Measurements from ENCODE around the gene WNT10A.

The WNT10A gene

GRCh38 chr2:218858138-218858445 lies 22.6 kb upstream of the WNT10A start:
- DNase-seq = no peak

GRCh38 chr2:218858671-218859555 lies 21.7 kb upstream of the WNT10A start:
- DNase-seq = no peak

GRCh38 chr2:218859556-218859987 lies 21.1 kb upstream of the WNT10A start, which contains the start of gene WNT6:
Gene WNT6 (plus strand): TSS chr2:218859805. CDS start chr2:218860038, 233 bp downstream.
- no peak for DNase-seq

- no peak for DNase-seq
Measured at GRCh38 chr2:218859988-218860831, 20.4 kb upstream of the WNT10A start.

DNA sequence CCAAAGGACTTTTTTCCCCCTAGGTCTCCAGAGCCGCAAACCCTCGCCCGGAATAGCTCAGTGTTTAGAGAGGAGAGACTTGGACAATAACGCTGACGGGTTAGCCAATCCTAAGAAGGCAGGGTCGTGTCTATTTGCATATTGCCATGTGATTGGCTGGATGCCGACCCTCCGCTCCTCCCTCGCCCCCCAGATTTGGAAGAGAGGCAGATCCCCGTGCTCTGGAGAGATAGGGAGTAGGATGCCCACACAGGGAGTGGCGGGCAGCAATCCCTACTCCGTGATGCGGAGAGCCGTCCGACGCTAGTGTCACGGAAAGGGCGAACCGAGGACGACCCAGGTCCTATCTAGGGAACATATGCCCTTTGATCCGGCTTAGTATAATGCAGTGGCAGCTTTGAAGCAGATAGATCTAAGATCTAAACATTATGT lies 19.7 kb upstream of the WNT10A start:
- DNase-seq = peak; percentile 70

GRCh38 chr2:218861645-218862318 lies 18.9 kb upstream of the WNT10A start:
- DNase-seq = no peak

- DNase-seq = no peak
Measured at GRCh38 chr2:218863021-218863520, 17.6 kb upstream of the WNT10A start.

- no peak for DNase-seq
Measured at GRCh38 chr2:218865396-218865795, 15.3 kb upstream of the WNT10A start.

DNA sequence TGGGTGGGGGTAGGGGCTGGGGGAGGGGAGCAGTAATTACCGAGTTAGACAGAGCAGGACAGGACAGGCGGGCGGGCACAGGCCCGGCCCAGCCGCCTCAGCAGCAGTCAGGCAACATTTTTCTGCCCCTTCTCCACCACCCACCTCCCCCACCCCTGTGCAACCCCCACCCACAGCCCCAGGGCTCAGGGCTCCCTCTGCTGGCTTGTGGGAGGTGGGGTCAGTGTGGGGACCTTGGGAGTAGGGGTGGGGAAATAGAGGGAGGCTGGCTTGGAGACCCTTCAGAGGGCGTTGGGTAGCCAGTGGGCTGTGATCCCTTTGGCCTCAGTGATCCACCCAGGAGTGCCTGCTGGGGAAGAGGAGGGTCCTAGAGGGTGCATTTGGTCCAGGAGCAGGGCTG lies 14.7 kb upstream of the WNT10A start:
- no peak for DNase-seq

GRCh38 chr2:218867900-218868299 lies 12.8 kb upstream of the WNT10A start:
- no peak for DNase-seq

- DNase-seq = no peak
Measured at GRCh38 chr2:218869064-218869463, 11.6 kb upstream of the WNT10A start.

DNA sequence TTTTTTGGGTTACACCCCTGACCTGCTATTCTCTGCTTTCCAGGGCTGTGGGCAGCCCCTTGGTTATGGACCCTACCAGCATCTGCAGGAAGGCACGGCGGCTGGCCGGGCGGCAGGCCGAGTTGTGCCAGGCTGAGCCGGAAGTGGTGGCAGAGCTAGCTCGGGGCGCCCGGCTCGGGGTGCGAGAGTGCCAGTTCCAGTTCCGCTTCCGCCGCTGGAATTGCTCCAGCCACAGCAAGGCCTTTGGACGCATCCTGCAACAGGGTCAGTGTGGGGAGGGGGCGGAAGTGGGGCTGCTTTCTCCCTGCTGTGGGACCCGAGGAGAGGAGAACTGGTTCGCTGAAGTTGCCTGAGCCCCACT lies 9.7 kb upstream of the WNT10A start:
- no peak for DNase-seq

- DNase-seq = no peak
Measured at GRCh38 chr2:218871345-218872302, 9.0 kb upstream of the WNT10A start.

DNA sequence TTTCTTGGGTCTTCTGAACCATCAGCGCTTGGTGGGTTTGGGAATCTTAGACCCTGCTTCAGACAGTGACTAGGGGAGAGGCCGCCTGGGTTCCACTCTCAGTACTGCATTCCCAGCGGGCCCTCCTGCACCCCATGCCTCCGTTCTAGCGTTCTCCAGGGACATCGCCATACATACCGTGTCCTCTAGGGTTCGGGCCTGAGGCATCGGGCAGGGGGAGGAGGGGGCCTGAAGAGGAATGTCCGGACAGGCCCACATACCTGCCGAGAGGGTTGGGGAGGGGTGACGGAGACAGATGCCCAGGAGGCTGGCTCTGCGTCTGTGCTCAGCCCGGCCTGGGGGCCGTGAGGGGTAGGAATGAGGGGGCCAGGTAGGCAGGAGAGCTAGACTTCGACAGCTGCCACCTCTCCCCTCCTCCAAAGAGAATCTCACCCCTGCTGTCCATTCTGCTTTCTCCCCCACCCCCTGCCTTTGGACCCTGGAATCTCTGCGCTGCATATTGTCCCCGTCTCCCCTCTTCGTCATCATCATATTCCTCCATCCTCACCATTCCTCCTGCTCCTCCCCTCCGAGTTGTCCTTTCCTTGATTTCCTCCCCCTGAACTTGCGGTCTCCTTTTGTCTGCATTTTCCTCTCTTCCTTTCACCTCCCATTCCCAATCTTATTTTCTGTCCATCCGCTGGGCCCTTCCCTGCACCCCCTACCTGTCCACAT lies 7.8 kb upstream of the WNT10A start:
- DNase-seq = no peak

DNA sequence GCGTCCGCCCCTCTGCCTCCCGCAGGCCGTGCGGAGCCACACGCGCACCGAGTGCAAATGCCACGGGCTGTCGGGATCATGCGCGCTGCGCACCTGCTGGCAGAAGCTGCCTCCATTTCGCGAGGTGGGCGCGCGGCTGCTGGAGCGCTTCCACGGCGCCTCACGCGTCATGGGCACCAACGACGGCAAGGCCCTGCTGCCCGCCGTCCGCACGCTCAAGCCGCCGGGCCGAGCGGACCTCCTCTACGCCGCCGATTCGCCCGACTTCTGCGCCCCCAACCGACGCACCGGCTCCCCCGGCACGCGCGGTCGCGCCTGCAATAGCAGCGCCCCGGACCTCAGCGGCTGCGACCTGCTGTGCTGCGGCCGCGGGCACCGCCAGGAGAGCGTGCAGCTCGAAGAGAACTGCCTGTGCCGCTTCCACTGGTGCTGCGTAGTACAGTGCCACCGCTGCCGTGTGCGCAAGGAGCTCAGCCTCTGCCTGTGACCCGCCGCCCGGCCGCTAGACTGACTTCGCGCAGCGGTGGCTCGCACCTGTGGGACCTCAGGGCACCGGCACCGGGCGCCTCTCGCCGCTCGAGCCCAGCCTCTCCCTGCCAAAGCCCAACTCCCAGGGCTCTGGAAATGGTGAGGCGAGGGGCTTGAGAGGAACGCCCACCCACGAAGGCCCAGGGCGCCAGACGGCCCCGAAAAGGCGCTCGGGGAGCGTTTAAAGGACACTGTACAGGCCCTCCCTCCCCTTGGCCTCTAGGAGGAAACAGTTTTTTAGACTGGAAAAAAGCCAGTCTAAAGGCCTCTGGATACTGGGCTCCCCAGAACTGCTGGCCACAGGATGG lies 7.1 kb upstream of the WNT10A start:
- DNase-seq = no peak

DNA sequence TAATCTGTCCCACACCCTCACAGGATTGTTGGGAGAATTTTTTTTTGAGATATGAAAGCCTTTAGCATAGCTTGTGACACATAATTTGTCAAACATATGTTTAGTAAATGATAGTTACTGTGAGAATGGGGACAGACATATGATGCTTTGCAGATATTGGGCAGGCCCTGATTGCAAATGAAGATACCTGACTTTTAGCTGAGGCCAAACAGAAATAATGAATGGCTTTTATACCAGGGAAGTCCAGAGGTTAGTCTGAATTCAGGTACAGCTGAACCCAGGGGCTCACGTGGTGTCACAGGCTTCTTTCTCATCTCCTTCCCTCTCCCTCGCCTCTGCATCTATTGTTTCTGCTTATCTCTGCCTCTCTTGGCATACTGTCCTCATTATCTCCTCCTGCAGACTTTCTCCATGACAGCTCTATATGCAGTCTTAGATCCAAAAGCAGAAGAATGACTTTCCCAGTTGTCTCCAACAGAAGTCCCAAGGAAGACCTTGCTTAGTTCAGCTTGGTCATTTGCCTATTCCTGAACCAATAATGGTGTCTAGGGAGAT lies 4.9 kb upstream of the WNT10A start:
- DNase-seq = no peak

GRCh38 chr2:218876562-218877219 lies 4.0 kb upstream of the WNT10A start:
- DNase-seq = peak; percentile 64

GRCh38 chr2:218877331-218877730 lies 3.3 kb upstream of the WNT10A start:
- no peak for DNase-seq

- DNase-seq = no peak
Measured at GRCh38 chr2:218877891-218878290, 2.8 kb upstream of the WNT10A start.

Measured in EL (cell line).